Right lung (tissue), 5 donors: ENCODE data around the gene TMEM43. TPM values are rescaled to one million over a fixed set of nuclear protein-coding genes. Genes with fewer than 3 reads are reported as not detected.
"Not testable (repeated sequence)": the region's sequence is repeated elsewhere in the genome, so short reads cannot be mapped to it uniquely, and the experiment has no call there.

Experiments used
- DNase-seq, 2 donors: peaks; one replicate each; pipeline ENCODE4 v3.0.0-alpha.2; 2013
- polyA plus RNA-seq, 5 donors: library from polyadenylated mRNA; unstranded; fragments of 120-200 nt; gene quantifications; one replicate each; pipeline versions ENCODE4 v1.2.1 to v1.2.3, GENCODE V29; 2013; ENCODE audit warnings: inconsistent platforms in 1 of 5, low replicate concordance in 1 of 5; ENCODE audit not compliant: insufficient read length in 5 of 5, insufficient read depth in 1 of 5

The TMEM43 gene
- polyA plus RNA-seq, 5 donors = 61.5 to 65.8 (median 62.1) TPM

DNA sequence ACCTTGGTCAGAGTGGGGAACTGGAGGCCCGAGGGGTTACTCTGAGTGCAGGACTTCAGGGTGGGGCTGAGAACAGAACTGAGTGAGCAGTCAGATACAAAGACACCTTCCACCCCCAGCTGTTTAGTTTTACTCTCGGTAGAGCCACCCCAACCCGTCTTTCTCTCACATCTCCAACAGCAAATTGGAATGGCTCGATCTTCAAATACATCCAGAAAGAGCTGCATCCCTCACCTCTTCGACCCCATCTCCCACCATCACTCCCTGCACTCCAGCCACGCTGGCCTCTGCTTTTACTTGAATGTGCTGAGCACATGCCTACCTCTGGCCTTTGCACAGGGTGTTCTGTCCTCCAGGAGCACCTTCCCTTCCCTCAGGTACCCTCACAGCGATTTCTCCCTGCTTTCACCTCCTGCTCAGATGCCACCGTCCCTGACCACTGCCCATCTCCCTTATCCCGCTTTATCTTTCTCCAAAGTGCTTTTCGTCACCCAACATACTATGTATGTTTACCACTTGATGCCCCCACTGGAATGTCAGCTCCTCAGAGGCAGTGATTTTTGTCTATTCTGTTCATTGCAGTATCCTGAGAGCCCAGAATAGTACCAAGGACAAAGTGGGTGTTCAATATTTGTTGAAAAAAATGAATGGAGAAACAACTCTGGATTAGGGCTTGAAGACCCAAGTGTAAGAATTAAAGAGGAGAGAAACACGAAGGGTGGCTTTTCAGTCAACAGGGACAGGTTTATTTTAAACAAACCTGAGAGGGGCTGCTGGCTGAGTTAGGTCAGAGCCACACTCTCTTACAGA, 4.5 kb upstream of the TMEM43 start:
- DNase-seq = no peak

DNA sequence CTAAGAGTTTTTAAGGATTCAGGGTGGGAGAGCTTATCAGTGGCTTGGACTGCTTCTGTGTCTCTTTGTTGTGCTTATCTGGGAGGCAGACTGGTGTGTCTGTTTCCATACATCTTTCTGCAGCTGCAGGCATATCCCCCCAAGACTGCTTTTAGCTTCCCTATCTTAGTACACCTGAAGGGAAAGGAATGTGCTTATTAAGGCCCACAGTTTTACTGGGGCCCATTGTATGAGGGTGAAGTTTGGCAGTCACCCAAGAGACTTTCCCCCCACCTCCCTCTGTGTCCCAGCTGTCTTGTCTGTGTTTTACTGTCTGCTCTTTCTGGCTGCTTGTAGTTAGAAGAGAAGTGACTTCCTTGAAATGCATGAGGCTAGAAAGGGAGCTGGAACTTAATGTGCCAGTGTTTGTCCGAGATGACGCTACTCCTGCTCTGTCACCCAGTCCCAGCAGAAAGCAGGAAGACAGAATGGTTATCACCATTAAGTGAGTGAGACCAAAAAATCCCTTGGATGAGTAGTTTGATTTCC, 3.9 kb upstream of the TMEM43 start:
- not testable (repeated sequence) for DNase-seq

GRCh38 chr3:14121859-14122258, 3.0 kb upstream of the TMEM43 start:
- DNase-seq = no peak

GRCh38 chr3:14122301-14122700, 2.6 kb upstream of the TMEM43 start:
- no peak for DNase-seq

GRCh38 chr3:14123308-14124222, 1.3 kb upstream of the TMEM43 start:
- DNase-seq = no peak

DNA sequence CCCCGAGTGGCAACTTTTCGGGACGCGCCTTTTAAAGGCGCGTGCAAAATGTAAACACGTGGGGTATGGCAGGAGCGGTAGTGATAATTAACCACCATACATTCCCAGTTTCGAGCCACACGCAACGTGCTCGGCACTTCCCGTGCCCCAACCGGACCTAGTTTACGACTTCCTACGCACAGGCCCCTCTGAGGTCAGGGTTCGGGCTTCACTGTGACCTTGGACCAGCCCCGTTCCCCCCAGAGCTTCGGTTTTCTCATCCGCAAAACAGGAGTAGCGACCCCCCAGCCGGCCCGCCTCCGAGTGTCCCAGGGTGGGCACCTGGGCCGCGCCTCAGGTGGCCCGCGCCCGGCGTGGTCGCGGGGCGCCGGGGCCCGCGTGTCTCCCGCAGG, 633 bp upstream of the TMEM43 start:
- no peak for DNase-seq

GRCh38 chr3:14125193-14126016, 553 bp downstream of the TMEM43 start:
- DNase-seq = peak in 1 of 2 donors; percentile 61

- DNase-seq = no peak
Measured at GRCh38 chr3:14126017-14126886, 1.4 kb downstream of the TMEM43 start.

DNA sequence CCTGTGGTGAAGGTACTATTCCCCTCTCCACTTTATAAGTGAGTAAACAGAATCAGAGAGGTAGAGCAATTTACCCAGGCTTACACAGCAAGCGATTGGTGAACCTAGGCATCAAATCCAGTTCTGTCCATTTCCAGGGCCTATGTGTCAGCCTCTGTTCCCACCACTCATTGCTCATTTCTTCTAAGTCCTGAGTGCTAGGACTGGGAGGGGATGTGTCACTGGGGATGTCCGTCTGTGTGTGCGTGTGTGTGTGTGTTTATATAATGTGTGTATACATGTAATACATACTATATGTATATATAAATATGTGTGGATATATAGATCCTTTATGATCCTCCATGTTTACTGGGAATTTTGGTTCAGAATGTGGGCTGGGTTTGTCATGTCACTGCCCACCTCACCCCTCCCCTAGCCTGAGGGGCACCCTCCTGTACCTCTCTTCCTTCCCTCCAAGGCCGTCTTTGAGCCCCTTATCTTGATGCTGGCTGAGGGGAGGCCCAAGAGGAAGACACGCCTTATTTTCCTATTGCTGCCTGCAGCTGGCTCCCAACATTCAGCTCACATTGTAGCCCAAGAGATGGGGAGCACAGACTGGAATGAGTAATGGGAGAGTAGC, 2.1 kb downstream of the TMEM43 start:
- DNase-seq = no peak

GRCh38 chr3:14127516-14128161, 2.8 kb downstream of the TMEM43 start:
- DNase-seq = no peak

DNA sequence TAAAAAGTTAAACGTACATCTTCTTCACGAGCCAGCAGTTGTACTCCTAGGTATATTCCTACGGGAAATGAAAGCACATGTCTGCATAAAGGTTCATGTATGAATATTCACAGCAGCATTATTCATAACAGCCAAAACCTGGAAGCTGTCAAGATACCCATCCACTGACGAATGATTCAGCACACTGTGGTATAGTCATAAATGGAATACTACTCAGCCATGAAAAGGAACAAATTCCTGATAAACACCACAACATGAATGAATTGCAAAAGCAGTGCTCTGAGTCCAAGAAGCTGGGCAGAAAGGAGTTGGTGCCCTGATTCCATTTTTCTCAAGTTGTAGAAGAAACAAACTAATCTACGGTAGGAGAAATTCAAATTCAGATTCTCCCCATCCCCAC, 3.9 kb downstream of the TMEM43 start:
- no peak for DNase-seq

- DNase-seq = no peak
Measured at GRCh38 chr3:14129296-14129695, 4.4 kb downstream of the TMEM43 start.

DNA sequence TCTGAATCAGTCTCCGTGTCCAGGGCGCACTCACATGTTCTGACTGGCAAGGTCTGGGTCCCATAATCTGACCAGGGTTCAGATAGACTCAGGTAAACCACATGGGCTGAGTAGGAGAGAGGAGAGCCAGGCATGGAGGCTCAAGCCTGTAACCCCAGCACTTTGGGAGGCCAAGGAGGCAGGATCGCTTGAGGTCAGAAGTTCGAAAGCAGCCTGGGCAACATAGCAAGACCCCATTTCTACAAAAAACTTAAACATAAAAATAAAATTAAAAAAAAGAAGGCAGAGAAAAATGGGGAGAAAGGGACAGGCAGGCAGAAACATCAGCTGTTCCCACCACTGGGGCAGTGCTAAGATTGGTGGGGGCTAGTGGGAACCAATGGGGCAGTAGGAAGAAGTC, 5.4 kb downstream of the TMEM43 start:
- DNase-seq = no peak

GRCh38 chr3:14130707-14131106, 5.9 kb downstream of the TMEM43 start:
- DNase-seq = no peak

- DNase-seq = no peak
Measured at GRCh38 chr3:14131134-14131533, 6.3 kb downstream of the TMEM43 start.

GRCh38 chr3:14132120-14132519, 7.3 kb downstream of the TMEM43 start:
- DNase-seq = no peak

DNA sequence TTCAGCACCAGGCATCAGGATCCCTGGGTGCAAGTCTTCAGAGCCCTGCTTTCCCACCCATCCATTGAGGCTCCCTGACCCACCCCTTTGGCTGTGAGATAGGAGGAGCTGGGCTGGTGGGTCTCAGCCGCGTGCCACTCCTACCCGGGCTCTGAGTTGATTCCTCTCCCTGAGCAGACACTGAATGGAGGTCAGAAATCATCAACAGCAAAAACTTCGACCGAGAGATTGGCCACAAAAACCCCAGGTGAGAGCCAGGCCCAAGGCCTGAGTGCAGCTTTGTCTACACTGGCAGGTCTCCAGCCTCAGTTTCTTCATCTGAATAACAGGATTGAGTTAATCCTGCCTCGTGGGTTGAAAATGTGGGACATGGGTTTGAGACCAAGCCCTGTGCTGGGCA, 7.8 kb downstream of the TMEM43 start:
- DNase-seq = no peak

- no peak for DNase-seq
Measured at GRCh38 chr3:14133188-14133800, 8.4 kb downstream of the TMEM43 start.

DNA sequence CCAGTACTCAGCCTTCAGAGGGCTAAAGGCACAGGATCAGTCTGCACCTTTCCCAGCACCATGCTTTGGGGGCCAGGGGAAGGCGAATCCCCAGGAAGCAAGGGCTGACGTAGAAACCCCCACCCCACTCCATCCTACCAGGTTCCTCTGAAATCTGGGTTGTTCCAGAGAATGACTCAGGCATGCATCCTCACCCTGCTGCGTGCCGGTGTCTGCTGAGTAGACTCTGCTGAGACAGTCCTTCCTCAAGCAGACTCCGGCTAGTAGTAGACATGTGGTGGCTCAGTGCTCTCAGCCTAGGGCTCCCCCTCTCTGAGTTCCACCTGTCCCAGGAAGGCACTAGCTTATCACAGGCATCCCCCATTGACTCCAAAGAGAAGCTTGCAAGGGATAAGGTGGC, 9.0 kb downstream of the TMEM43 start:
- DNase-seq = no peak
